Nephron (organoid): ENCODE data around the gene KCNH3.
"Not testable (repeated sequence)": the region's sequence is repeated elsewhere in the genome, so short reads cannot be mapped to it uniquely, and the experiment has no call there.

Experiments used
- H3K27ac Mint-ChIP-seq, 3 experiments: 2 replicates each; pipeline ENCODE4 v1.8.0; 2020; ENCODE audit warnings: mixed read lengths in 3 of 3, mild to moderate bottlenecking in 2 of 3, moderate library complexity in 1 of 3
- H3K27me3 Mint-ChIP-seq: 2 replicates; pipeline ENCODE4 v1.8.0; 2021; ENCODE audit warnings: low read depth, mild to moderate bottlenecking, moderate library complexity, mixed read lengths
- H3K36me3 Mint-ChIP-seq: 2 replicates; pipeline ENCODE4 v1.8.0; 2020; ENCODE audit warnings: low read depth, mixed read lengths
- H3K4me1 Mint-ChIP-seq: 2 replicates; pipeline ENCODE4 v1.8.0; 2020; ENCODE audit warnings: mixed read lengths
- H3K4me3 Mint-ChIP-seq, 3 experiments: 2 replicates each; pipeline ENCODE4 v1.8.0; 2020; ENCODE audit warnings: mild to moderate bottlenecking in 3 of 3, mixed read lengths in 3 of 3, moderate library complexity in 2 of 3
- H3K9me3 Mint-ChIP-seq: 2 replicates; pipeline ENCODE4 v1.8.0; 2020; ENCODE audit warnings: mixed read lengths
- TF ChIP-seq, protein P1 (sequence below), 3 experiments: fragments of 200-600 bp; sonication (generic); IDR thresholded peaks; one replicate each; pipeline ENCODE4 v1.5.0; 2021; ENCODE audit warnings: antibody characterized with exemption in 3 of 3; ENCODE audit not compliant: unreplicated experiment in 3 of 3

The KCNH3 gene

DNA sequence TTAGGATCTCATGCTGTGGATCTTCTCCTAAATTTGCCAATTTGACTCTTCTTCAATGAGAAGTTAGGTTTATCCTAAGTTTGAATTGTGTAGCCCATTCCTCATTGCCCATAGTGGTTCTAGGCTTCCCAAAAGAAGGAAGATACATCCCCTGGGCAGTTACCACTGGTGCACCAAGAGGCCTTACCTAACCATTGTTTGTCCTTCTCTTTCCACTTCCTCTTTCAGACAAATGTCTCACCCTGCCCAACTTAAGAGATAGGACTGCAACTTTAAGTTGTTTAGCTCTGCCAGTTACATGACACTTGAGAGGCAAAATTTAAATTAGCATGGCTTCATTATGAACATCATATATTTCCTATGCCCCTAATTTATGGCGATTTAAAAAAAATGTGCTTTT, 9.4 kb upstream of the KCNH3 start:
- peak overlapping the region in 1 of 3 experiments; percentile 3 for H3K27ac Mint-ChIP-seq
- H3K9me3 Mint-ChIP-seq: no peaks in the 10 kb centered on the region
- TF ChIP-seq, protein P1, sequence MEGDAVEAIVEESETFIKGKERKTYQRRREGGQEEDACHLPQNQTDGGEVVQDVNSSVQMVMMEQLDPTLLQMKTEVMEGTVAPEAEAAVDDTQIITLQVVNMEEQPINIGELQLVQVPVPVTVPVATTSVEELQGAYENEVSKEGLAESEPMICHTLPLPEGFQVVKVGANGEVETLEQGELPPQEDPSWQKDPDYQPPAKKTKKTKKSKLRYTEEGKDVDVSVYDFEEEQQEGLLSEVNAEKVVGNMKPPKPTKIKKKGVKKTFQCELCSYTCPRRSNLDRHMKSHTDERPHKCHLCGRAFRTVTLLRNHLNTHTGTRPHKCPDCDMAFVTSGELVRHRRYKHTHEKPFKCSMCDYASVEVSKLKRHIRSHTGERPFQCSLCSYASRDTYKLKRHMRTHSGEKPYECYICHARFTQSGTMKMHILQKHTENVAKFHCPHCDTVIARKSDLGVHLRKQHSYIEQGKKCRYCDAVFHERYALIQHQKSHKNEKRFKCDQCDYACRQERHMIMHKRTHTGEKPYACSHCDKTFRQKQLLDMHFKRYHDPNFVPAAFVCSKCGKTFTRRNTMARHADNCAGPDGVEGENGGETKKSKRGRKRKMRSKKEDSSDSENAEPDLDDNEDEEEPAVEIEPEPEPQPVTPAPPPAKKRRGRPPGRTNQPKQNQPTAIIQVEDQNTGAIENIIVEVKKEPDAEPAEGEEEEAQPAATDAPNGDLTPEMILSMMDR (IDR thresholded peaks at IDR 0.05; ENCODE audit: unreplicated experiment in 3 of 3): no peak
- no peak overlapping the region for H3K4me3 Mint-ChIP-seq
- H3K4me1 Mint-ChIP-seq: peaks cover 9% of the 10 kb centered on the region
- peaks cover 40% of the 10 kb centered on the region for H3K36me3 Mint-ChIP-seq
- H3K27me3 Mint-ChIP-seq: no peaks in the 10 kb centered on the region

DNA sequence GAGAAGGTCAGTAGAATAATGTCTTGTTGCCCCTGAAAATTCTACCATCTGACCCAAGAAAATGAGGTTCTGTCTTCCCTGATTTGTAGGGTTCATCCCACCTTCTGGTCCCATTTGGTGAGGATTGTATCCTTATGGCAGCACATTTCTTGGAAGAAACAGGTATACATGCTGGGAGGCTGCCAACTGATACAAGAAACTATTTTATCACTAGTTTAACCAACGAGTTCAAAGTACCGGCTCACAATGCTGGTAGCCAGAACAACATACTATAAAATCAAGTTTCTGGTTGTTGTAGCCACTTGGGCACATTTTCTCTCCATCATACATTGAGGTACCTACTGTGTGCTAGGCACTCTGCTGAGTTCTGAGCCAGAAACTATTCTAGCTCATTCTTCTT, 7.1 kb upstream of the KCNH3 start:
- H3K4me3 Mint-ChIP-seq: no peak overlapping the region
- H3K9me3 Mint-ChIP-seq: no peaks in the 10 kb centered on the region
- peaks cover 23% of the 10 kb centered on the region for H3K27me3 Mint-ChIP-seq
- peaks cover 21% of the 10 kb centered on the region for H3K36me3 Mint-ChIP-seq
- no peak overlapping the region for H3K27ac Mint-ChIP-seq
- peaks cover 16% of the 10 kb centered on the region for H3K4me1 Mint-ChIP-seq
- TF ChIP-seq, protein P1 (IDR thresholded peaks at IDR 0.05; ENCODE audit: unreplicated experiment in 3 of 3): no peak

DNA sequence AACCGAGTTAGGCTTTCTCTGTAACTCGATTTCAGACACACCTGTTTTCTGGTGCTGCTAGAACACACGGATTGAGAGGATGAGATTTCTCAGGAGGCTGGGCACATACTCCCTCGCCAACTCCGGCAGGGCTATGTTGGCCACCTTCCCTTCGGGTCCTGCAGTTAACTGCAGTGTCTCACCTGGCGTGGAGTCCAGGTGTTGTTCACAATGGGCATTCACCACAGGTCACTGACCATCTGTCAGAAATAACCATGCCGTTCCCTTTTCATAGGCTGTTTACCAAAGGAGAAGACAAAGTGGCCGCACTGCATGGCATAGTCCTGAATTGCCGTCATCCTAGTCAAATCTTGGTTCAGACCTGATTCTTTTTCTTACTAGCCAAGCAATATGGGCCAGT, 5.5 kb upstream of the KCNH3 start:
- TF ChIP-seq, protein P1 (IDR thresholded peaks at IDR 0.05; ENCODE audit: unreplicated experiment in 3 of 3): no peak
- Mint-ChIP-seq H3K4me1 (peaks cover 15% of the 10 kb centered on the region), H3K36me3 (peaks cover 11% of the 10 kb centered on the region), H3K4me3 (no peak overlapping the region), H3K27me3 (peaks cover 39% of the 10 kb centered on the region), H3K9me3 (no peaks in the 10 kb centered on the region), H3K27ac (no peak overlapping the region)

DNA sequence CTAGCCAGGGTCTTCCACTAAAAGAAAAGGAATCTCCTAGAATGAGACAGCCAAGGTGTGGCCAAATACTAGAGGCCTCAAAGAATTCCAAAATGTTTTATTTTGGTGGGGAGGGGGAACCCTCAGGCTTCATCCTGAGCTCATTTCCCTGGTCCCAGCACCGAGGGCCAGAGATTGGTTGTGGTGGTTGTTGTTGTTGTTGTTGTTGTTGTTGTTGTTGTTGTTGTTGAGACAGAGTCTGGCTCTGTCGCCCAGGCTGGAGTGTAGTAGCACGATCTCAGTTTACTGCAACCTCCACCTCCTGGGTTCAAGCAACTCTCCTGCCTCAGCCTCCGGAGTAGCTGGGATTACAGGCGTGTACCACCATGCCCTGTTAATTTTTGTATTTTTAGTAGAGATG, 4.7 kb upstream of the KCNH3 start:
- Mint-ChIP-seq H3K4me1 (peaks cover 15% of the 10 kb centered on the region), H3K4me3 (peak overlapping the region in 1 of 3 experiments; percentile 21), H3K27me3 (peaks cover 40% of the 10 kb centered on the region)
- H3K9me3 Mint-ChIP-seq, H3K27ac Mint-ChIP-seq, H3K36me3 Mint-ChIP-seq: not testable (repeated sequence)

DNA sequence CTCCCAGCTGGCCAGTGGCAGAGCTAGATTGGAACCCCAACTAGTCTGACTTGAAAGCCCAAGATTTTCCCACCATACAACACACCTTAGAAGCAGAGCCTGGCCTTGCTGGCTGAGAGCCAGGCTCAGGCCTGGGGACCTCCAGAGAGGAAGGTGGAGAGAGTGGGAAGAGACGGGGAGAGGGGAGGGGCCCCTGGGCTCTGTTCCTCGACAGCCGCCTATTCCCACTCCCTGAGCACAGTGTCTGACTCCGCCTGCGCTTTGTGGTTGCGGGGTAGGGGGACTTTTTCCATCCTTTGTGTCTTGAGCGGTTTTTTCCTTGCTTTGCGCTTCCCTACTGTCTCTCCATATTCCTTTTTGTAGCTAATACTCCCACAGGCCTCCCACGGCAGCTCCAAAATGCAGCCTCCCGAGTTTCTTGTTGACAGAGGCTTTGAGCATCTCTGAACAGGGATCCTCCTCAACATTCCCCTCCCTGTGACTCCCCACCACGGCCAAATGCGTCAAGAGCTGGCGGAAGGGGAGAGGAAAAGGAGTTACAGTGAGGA, 4.0 kb upstream of the KCNH3 start:
- H3K4me1 Mint-ChIP-seq: peaks cover 15% of the 10 kb centered on the region
- peaks cover 4% of the 10 kb centered on the region for H3K36me3 Mint-ChIP-seq
- no peaks in the 10 kb centered on the region for H3K9me3 Mint-ChIP-seq
- peak overlapping the region; percentile 29 to 53 (median 31) for H3K4me3 Mint-ChIP-seq
- peaks cover 46% of the 10 kb centered on the region for H3K27me3 Mint-ChIP-seq
- peak overlapping the region; percentile 35 to 85 (median 80) for H3K27ac Mint-ChIP-seq
- TF ChIP-seq, protein P1 (IDR thresholded peaks at IDR 0.05; ENCODE audit: unreplicated experiment in 3 of 3): no peak

DNA sequence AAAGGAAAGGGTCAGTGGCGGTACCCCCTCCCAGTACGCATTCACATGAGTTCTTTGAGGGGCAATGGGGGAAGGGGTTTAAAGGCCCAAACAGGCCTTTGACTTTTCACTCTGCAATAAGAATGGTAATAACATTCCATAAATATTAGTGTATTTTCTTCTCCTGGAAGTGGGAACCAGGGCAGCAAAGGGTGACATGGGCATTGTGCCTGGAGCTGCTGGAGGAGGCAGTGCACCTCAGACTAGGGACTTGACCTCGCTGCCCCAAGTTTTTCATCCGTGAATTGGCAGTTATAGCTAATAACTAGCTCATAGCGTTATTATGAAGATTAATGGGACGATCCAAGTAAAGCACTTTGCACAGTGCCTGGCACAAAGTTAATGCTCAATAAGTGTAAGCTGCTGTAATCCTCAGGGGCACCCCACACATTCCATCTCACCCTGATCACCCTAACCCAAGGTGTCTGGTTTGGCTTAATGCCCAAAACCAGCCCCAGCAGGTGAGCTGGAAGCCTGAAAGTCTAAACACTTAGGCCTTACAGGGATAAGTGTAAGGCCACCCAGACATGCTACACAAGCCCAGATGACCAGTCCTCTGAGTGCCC, 2.8 kb upstream of the KCNH3 start:
- Mint-ChIP-seq H3K9me3 (no peaks in the 10 kb centered on the region), H3K27me3 (peaks cover 58% of the 10 kb centered on the region), H3K27ac (peak overlapping the region in 1 of 3 experiments; percentile 44), H3K36me3 (no peaks in the 10 kb centered on the region), H3K4me3 (peak overlapping the region; percentile 19 to 80 (median 36)), H3K4me1 (peaks cover 24% of the 10 kb centered on the region)
- TF ChIP-seq, protein P1 (IDR thresholded peaks at IDR 0.05; ENCODE audit: unreplicated experiment in 3 of 3): no peak
